NK-92 treated with Interleukin-12 subunit alpha and Interleukin-12 subunit beta, amount 100 ng/mL, for 24 hours (cell line): ENCODE results near the gene B4GALT2.
A peak's percentile ranks its signal among the peaks of the same experiment; 100 is the strongest.

Experiments used
- DNase-seq: peaks from one replicate; lab custom pipeline; 2025; lab: John Stamatoyannopoulos, UW

Gene B4GALT2, protein sequence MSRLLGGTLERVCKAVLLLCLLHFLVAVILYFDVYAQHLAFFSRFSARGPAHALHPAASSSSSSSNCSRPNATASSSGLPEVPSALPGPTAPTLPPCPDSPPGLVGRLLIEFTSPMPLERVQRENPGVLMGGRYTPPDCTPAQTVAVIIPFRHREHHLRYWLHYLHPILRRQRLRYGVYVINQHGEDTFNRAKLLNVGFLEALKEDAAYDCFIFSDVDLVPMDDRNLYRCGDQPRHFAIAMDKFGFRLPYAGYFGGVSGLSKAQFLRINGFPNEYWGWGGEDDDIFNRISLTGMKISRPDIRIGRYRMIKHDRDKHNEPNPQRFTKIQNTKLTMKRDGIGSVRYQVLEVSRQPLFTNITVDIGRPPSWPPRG

GRCh38 chr1:43978551-43979260 lies at the start of gene B4GALT2:
Gene B4GALT2 (plus strand): TSS chr1:43979210. CDS start chr1:43981161, 1,951 bp downstream.
- no peak for DNase-seq

DNA sequence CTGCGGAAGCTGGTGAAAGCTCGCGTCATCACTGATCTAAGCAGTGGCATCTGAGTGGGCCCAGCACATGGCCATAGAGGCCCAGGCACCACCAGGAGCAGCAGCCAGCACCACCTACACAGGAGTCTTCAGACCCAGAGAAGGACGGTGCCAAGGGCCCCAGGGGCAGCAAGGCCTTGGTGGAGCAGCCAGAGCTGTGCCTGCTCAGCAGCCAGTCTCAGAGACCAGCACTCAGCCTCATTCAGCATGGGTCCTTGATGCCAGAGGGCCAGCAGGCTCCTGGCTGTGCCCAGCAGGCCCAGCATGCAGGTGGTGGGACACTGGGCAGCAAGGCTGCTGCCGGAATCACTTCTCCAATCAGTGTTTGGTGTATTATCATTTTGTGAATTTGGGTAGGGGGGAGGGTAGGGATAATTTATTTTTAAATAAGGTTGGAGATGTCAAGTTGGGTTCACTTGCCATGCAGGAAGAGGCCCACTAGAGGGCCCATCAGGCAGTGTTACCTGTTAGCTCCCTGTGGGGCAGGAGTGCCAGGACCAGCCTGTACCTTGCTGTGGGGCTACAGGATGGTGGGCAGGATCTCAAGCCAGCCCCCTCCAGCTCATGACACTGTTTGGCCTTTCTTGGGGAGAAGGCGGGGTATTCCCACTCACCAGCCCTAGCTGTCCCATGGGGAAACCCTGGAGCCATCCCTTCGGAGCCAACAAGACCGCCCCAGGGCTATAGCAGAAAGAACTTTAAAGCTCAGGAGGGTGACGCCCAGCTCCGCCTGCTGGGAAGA lies 48.7 kb upstream of the B4GALT2 start:
- DNase-seq: no peak

- DNase-seq: no peak
Observed at GRCh38 chr1:43930949-43931275, 48.1 kb upstream of the B4GALT2 start.

DNA sequence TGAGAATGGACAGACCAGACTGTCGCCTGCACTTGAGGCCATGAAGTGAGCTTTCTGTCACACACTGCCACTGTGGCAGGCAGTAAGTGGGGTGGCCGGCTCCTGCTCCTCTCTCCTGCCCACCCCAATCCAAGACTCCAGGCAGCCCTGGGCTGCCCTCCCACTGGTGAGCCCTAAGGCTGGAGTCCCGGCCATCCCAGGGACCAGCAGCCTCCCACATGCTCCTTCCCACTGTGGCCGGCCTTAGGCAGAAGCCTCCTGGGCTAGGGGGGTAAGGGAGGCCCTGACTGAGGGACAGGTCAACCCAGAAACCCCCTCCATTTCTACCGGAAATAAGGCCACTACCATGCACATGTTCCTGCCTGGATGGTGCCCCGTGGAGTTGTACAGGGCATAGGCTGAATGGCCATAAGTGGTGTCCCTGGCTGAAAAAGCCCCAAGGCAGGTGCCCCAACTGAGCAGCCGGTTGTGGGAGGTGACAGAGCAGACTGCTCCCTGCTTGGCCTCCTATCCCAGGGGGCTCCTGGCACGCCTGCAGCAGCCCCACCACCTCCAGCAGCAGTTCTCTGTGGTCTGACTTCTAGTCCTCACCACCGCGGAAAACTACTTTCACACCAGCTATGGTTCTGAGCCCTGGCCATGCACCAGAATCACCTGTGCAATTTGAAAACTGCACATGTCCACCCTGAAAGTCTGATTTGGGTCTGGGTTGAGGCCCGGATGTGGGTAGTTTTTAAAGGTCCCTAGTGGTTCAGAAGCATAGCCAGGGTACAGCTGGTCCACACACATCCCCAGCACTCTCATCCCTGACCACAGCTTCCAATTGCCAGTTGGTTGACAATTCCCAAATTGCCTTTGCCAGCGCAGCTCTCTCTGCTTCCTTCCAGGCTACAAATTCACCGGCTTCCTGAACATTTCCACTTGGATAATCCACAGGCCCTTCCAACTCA lies 47.0 kb upstream of the B4GALT2 start:
- no peak for DNase-seq

GRCh38 chr1:43932786-43933385 lies 46.1 kb upstream of the B4GALT2 start:
- DNase-seq: no peak

DNA sequence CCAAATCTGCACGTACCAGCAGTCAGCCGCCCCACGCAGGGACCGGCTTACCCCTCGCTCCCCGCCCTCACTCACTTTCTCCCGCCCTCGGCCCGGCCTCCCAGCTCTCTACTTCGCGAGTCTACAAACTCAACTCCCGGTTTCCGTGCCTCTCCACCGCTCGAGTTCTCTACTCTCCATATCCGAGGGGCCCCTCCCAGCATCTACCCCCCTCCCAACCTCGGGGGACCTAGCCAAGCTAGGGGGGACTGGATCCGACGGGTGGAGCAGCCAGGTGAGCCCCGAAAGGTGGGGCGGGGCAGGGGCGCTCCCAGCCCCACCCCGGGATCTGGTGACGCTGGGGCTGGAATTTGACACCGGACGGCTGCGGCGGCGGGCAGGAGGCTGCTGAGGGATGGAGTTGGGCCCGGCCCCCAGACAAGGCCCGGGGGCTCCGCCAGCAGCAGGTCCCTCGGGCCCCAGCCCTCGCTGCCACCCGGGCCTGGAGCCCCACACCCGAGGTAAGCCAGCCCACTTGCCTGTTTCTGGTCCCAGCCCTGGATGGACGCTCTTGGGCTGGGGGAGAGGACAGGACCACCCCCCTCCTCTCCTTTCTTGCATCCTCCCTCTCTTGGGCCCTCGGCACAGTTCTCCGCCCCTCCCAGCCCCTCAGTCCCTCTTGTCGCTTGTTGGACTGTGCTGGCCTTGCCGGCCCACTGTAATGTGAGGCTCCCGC lies 45.5 kb upstream of the B4GALT2 start, which contains the start of gene ARTN:
ARTN (plus strand) TSS at position 416 of the 715 bp plus-strand sequence. CDS start 1,856 bp downstream, outside the sequence.
- no peak for DNase-seq

- peak; percentile 16 for DNase-seq
Observed at GRCh38 chr1:43934101-43934985, 44.7 kb upstream of the B4GALT2 start.

- no peak for DNase-seq
Observed at GRCh38 chr1:43934986-43935324, 44.1 kb upstream of the B4GALT2 start.

GRCh38 chr1:43935711-43936427 lies 43.1 kb upstream of the B4GALT2 start:
- no peak for DNase-seq

DNA sequence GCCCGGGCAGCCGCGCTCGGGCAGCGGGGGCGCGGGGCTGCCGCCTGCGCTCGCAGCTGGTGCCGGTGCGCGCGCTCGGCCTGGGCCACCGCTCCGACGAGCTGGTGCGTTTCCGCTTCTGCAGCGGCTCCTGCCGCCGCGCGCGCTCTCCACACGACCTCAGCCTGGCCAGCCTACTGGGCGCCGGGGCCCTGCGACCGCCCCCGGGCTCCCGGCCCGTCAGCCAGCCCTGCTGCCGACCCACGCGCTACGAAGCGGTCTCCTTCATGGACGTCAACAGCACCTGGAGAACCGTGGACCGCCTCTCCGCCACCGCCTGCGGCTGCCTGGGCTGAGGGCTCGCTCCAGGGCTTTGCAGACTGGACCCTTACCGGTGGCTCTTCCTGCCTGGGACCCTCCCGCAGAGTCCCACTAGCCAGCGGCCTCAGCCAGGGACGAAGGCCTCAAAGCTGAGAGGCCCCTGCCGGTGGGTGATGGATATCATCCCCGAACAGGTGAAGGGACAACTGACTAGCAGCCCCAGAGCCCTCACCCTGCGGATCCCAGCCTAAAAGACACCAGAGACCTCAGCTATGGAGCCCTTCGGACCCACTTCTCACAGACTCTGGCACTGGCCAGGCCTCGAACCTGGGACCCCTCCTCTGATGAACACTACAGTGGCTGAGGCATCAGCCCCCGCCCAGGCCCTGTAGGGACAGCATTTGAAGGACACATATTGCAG lies 42.4 kb upstream of the B4GALT2 start:
- DNase-seq: no peak

- DNase-seq: no peak
Observed at GRCh38 chr1:43937179-43937865, 41.7 kb upstream of the B4GALT2 start.

- no peak for DNase-seq
Observed at GRCh38 chr1:43938383-43938782, 40.6 kb upstream of the B4GALT2 start.

DNA sequence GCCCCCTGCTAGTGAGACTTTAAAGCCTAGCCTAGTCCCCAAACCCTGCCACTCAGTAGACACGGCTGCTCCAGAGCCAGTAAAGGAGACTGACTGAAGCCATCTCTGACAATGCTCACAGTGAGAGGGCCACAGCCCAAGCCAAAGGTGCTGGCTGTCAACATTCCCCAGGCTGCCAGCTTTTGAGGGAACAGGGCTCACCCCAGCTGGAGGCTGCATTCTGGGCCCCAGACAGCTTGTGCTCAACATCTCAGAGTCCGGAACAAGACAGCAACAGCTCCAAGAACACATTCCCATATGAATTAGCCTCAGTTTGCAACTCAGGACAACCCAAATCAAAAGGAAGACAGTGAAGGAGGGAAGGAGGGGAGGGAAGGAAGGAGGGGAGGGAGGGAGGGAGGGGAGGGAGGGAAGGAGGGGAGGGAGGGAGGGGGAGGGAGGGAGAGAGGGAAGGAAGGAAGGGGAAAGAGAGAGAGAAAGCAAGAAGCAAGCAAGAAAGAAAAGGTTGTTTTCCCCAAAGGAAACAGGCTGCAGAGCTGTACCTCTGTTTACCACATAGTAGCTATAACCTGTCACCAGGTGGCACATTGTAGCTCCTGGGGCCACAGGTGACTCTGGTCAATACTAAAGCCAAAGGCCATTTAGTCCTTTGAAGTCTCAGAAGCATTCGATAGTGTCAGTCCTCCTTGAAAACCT lies 40.0 kb upstream of the B4GALT2 start:
- DNase-seq: no peak

DNA sequence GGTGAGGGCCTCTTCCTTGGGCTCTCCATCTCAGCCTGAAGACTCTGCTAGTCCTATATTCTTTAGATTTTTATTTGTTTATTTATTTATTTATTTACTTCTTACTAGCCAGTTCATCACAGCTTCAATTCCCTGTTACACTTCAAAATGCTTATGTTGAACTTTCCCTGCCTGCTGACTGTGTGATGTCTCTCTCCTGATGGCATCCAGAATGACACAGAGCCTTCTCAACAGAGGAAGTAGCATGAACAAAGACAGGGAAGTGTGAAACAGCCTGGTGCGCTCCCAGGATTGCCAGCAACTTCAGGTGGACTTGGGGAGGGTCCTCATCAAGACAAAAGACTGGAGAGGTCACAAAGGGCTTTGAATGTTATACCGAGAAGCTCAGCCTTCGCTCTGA lies 36.6 kb upstream of the B4GALT2 start:
- DNase-seq: no peak

GRCh38 chr1:43944860-43945259 lies 34.1 kb upstream of the B4GALT2 start:
- no peak for DNase-seq

DNA sequence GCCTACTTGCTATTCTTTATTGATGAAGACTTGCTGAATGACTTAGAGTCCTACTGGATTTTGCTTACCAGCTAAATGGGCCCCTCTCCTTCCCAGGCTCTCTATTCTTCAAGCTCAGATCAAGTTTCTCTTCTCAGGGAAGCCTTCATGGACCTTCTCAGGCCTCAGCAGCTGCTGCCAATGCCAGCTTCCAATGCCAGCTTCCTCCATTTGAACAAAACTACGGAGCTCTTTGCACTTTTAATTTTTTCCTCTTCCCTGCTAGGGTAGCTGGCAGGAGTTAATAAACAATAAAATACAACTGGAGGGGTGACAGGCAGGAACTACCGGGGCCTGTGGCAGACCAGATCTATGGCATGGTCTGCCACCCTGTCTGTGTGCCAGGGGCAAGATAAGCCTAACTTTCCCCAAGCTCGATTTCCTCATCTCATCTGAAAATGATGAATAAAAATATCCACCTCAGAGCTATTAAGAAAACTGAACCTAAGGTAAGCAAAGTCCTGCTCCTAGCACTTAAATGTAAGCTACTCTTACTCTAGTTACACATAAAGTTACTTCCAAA lies 33.3 kb upstream of the B4GALT2 start:
- no peak for DNase-seq
